T47D (cell line): ENCODE measurements around the gene SPOCD1.
"Not testable (repeated sequence)": the region's sequence is repeated elsewhere in the genome, so short reads cannot be mapped to it uniquely, and the experiment has no call there.

Experiments
- DNase-seq, 2 experiments: peaks; one replicate each; pipeline versions ENCODE4 v3.0.0 to v3.0.0-alpha.2; 2011 to 2012; ENCODE audit warnings: low read depth in 1 of 2, low spot score in 1 of 2
- JUND ChIP-seq: IDR thresholded peaks from 2 replicates; pipeline ENCODE4 v1.6.1; 2012; ENCODE audit warnings: low read depth
- in situ Hi-C: cut with HindIII; loops from 2 replicates; pipeline ENCODE4 v1.10.0; 2016; ENCODE audit warnings: low sequenced_read_pairs, low pct_unique_long_range_greater_than_20kb

The SPOCD1 gene

GRCh38 chr1:31818206-31818605 is 2.4 kb upstream of the SPOCD1 start:
- no peak for TF ChIP-seq JUND
- in situ Hi-C loops = no loop called here
- DNase-seq = no peak

DNA sequence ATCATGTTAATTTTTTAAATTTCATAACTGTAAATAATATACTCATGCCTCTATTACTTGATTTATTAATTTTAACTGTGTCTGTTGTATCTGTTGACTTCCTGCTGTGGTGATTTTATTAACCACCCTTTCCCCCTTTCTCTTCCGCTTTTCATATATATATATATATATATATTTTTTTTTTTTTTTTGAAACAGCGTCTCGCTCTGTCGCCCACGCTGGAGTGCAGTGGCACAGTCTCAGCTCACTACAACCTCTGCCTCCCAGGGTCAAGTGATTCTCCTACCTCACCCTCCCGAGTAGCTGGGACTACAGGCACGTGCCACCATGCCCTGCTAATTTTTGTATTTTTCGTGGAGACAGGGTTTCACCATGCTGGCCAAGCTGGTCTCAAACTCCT is 1.1 kb upstream of the SPOCD1 start:
- in situ Hi-C loops, DNase-seq: not testable (repeated sequence)

- in situ Hi-C loops, DNase-seq: not testable (repeated sequence)
Measured at GRCh38 chr1:31816501-31816900, 679 bp upstream of the SPOCD1 start.

DNA sequence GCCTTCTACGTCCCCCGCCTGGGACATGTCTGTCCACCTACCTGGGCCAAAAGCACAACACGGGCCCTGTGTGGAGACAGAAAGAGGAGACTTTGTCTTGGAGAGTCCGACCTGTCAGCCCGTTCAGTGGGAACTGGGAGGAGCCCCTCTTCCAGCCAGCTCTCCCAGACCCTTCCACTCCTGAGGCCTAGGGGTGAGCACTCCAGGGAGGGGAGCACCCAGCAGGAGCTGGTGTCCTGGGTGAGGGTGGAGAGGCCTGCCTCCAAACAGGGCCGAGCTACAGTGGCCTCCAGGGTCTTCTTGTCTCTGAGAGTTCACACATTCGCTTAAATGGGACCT is 546 bp downstream of the SPOCD1 start:
- no peak for TF ChIP-seq JUND
- no peak for DNase-seq
- in situ Hi-C loops = no loop called here

GRCh38 chr1:31814631-31815306 is 1.1 kb downstream of the SPOCD1 start:
- in situ Hi-C loops = no loop called here
- TF ChIP-seq JUND = no peak
- DNase-seq = no peak

GRCh38 chr1:31814041-31814511 is 1.7 kb downstream of the SPOCD1 start:
- no peak for TF ChIP-seq JUND
- in situ Hi-C loops = no loop called here

GRCh38 chr1:31812158-31812829 is 3.5 kb downstream of the SPOCD1 start:
- in situ Hi-C loops = no loop called here
- no peak for TF ChIP-seq JUND
- no peak for DNase-seq

More at GRCh38 chr1:31814041-31814511, 1.7 kb downstream of the SPOCD1 start:
- DNase-seq = no peak

DNA sequence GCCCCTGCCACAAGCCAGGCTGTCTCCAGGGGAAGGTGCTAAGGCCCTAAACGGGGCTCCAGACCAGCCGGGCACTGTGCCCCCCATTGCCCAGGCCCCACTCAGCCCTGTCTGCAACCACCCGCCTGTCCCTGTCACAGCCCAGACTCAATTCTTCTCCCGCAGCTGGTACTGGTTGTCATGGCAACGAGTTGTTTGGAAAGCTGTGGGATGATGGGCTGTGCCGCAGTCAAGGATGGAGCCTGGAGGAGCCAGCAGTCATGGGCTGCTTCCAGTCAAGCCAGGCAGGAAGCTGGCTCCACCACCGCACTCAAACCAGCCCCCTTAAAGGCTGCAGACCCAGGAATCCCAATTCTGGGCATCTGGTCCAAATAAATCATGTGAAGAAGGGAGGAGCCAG is 4.2 kb downstream of the SPOCD1 start:
- in situ Hi-C loops = no loop called here
- TF ChIP-seq JUND = no peak
- no peak for DNase-seq

- in situ Hi-C loops = no loop called here
- no peak for DNase-seq
Measured at GRCh38 chr1:31809698-31810097, 6.1 kb downstream of the SPOCD1 start.

DNA sequence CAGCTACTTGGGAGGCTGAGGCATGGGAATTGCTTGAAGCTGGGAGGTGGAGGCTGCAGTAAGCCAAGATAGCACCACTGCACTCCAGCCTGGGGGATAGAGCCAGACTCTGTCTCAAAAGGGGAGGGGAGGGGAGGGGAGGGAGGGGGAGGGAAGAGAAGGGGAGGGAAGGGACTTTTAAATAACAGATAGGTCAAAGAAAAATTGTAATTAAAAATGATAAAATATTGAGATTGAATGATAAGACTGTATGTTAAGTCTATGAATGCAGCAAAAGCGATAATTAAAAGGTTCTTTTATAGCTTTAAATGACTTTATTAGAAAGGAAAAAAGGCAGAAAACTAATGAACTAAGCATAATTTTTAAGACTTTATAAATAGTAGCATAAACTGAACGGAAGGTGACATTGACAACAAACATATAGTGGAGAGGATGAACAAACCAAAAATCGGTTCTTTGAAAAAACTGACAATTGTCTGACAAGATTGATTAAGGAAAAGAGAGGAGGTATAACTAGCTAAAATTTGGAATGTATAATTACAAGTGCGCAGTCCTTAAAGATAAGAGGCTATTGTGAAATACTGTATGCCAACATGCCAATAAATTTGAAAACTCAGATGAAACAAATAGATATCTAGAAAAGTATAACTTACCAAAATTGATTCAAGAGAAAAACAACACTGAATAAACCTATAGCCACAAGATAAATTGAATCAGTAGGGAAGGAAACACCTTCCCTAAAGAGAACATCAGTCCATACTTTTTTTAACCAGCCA is 8.4 kb downstream of the SPOCD1 start:
- TF ChIP-seq JUND = no peak
- no peak for DNase-seq
- in situ Hi-C loops = no loop called here

More at GRCh38 chr1:31809698-31810097, 6.1 kb downstream of the SPOCD1 start:
- TF ChIP-seq JUND = no peak

DNA sequence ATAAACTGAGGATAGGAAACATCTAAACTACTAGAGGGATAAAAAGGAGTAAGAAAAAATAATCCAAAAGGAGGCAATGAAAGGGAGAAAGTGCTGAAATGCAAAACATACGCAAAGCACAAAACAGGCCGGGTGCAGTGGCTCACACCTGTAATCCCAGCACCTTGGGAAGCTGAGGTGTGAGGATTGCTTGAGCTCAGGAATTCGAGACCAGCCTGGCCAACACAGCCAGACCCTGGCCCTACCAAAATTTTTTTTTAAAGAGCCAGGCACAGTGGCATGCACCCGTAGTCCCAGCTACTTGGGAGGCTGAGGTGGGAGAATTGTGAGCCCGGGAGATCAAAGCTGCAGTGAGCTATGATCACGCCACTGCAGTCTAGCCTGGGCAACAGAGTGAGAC is 10.5 kb downstream of the SPOCD1 start:
- DNase-seq = no peak
- TF ChIP-seq JUND = no peak
- in situ Hi-C loops = no loop called here

DNA sequence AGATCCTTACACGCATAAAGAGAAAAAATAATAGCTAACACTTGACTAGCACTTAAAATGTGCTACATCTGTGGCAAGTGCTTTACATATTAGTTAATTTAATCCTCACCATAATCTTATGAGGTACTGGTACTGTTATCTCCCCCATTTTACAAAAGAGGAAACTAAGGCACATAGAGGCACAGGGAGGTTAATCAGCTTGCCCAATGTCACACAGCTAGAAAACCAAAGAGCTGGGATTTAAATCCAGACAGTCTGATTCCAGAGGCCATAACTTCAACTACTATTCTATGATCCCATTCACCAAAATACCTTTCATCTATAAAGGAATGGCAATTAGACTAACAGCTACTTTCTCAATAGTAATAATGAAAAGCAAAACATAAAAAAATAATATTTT is 11.7 kb downstream of the SPOCD1 start:
- in situ Hi-C loops = no loop called here
- DNase-seq = no peak
- TF ChIP-seq JUND = no peak

DNA sequence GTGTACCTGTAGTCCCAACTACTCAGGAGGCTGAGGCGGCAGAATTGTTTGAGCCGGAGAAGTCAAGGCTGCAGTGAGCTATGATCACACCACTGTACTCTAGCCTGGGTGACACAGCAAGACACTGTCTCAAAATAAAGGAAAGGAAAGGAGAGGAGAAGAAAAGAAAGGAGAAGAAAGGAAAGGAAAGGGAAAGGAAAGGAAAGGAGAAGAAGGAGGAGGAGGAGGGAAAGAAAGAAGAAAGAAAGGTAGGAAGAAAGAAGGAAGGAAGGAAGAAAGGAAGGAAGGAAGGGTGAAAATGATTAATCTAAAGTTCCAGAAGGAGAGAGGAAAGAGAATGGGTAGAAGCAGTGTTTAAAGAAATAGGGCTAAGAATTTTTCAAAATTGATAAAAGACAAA is 12.2 kb downstream of the SPOCD1 start:
- TF ChIP-seq JUND = no peak
- DNase-seq = no peak
- in situ Hi-C loops = no loop called here
